Mesenchymal stem cell (in vitro differentiated cells and primary cell): ENCODE data around the gene ENTPD2.

Source experiments
- DNase-seq: peaks from one replicate; pipeline ENCODE4 v3.0.0-alpha.2; 2013
- H2AFZ ChIP-seq: one replicate; pipeline ENCODE4 v1.6.1; 2013; ENCODE audit warnings: low read depth, mild to moderate bottlenecking, control low read depth, inconsistent platforms, low read length, moderate library complexity
- H2AK5ac ChIP-seq: 2 replicates; pipeline ENCODE4 v1.6.1; 2013; ENCODE audit warnings: low read length, moderate library complexity, mild to moderate bottlenecking, inconsistent platforms; ENCODE audit not compliant: severe bottlenecking
- H2BK120ac ChIP-seq: one replicate; pipeline ENCODE4 v1.6.1; 2013; ENCODE audit warnings: low read depth, mild to moderate bottlenecking, inconsistent platforms, low read length, moderate library complexity
- H2BK12ac ChIP-seq, 2 experiments: one replicate each; pipeline ENCODE4 v1.6.1; 2013; ENCODE audit warnings: inconsistent platforms in 2 of 2, low read length in 2 of 2, mild to moderate bottlenecking in 2 of 2, moderate library complexity in 2 of 2, control low read depth in 1 of 2
- H2BK15ac ChIP-seq: one replicate; pipeline ENCODE4 v1.6.1; 2013; ENCODE audit warnings: mild to moderate bottlenecking, low read depth, inconsistent platforms; ENCODE audit not compliant: poor library complexity, severe bottlenecking
- H2BK5ac ChIP-seq: 2 replicates; pipeline ENCODE4 v1.6.1; 2013; ENCODE audit warnings: low read depth, mild to moderate bottlenecking, low read length, control low read depth, inconsistent platforms; ENCODE audit not compliant: poor library complexity, severe bottlenecking
- H3K14ac ChIP-seq, 2 experiments: one replicate each; pipeline ENCODE4 v1.6.1; 2013; ENCODE audit warnings: inconsistent platforms in 2 of 2, low read length in 2 of 2, control low read depth in 1 of 2, mild to moderate bottlenecking in 1 of 2, moderate library complexity in 1 of 2
- H3K18ac ChIP-seq, 2 experiments: one replicate each; pipeline ENCODE4 v1.6.1; 2013; ENCODE audit warnings: inconsistent platforms in 2 of 2, low read length in 2 of 2, control low read depth in 1 of 2, low read depth in 1 of 2, mild to moderate bottlenecking in 1 of 2
- H3K23ac ChIP-seq, 2 experiments: one replicate each; pipeline ENCODE4 v1.6.1; 2013; ENCODE audit warnings: inconsistent platforms in 2 of 2, low read length in 2 of 2, mild to moderate bottlenecking in 2 of 2, moderate library complexity in 2 of 2, control low read depth in 1 of 2
- H3K27ac ChIP-seq: 2 replicates; pipeline ENCODE4 v1.5.1; 2013; ENCODE audit warnings: mild to moderate bottlenecking, moderate library complexity, low read length, control low read depth, inconsistent platforms; ENCODE audit not compliant: poor library complexity, severe bottlenecking
- H3K27me3 ChIP-seq, 2 experiments: 2 replicates each; pipeline versions ENCODE4 v1.6.1 to v1.7.0; 2013; ENCODE audit warnings: low read length in 2 of 2, mild to moderate bottlenecking in 2 of 2, moderate library complexity in 2 of 2, control low read depth in 1 of 2, inconsistent platforms in 1 of 2; ENCODE audit not compliant: control insufficient read depth in 1 of 2, insufficient read depth in 1 of 2
- H3K36me3 ChIP-seq, 2 experiments: 2 replicates each; pipeline versions ENCODE4 v1.6.1 to v1.7.0; 2013; ENCODE audit warnings: low read length in 2 of 2, control low read depth in 1 of 2, inconsistent platforms in 1 of 2, low read depth in 1 of 2, mild to moderate bottlenecking in 1 of 2; ENCODE audit not compliant: insufficient read depth in 2 of 2, control insufficient read depth in 1 of 2
- H3K4ac ChIP-seq, 2 experiments: one replicate each; pipeline ENCODE4 v1.6.1; 2013; ENCODE audit warnings: inconsistent platforms in 2 of 2, low read length in 2 of 2, mild to moderate bottlenecking in 2 of 2, moderate library complexity in 2 of 2, control low read depth in 1 of 2, low read depth in 1 of 2
- H3K4me1 ChIP-seq: 2 replicates; pipeline ENCODE4 v1.6.1; 2013; ENCODE audit warnings: low read depth, low read length, control low read depth; ENCODE audit not compliant: control insufficient read depth, insufficient read depth
- H3K4me2 ChIP-seq: 2 replicates; pipeline ENCODE4 v1.6.1; 2013; ENCODE audit warnings: low read length, mild to moderate bottlenecking, inconsistent platforms; ENCODE audit not compliant: poor library complexity, severe bottlenecking
- H3K4me3 ChIP-seq, 2 experiments: 2 replicates each; pipeline versions ENCODE4 v1.5.1 to v1.7.0; 2013; ENCODE audit warnings: low read length in 2 of 2, mild to moderate bottlenecking in 2 of 2, control low read depth in 1 of 2, low read depth in 1 of 2; ENCODE audit not compliant: insufficient read depth in 1 of 2
- H3K79me1 ChIP-seq: replicated peaks from 2 replicates; pipeline ENCODE4 v1.6.1; 2013; ENCODE audit warnings: mild to moderate bottlenecking, control low read depth, low read length, inconsistent platforms; ENCODE audit not compliant: poor library complexity, severe bottlenecking
- H3K9ac ChIP-seq: 2 replicates; pipeline ENCODE4 v1.7.0; 2013; ENCODE audit warnings: mild to moderate bottlenecking, low read length, moderate library complexity
- H3K9me3 ChIP-seq: 2 replicates; pipeline ENCODE4 v1.7.0; 2013; ENCODE audit warnings: mild to moderate bottlenecking, low read length; ENCODE audit not compliant: control insufficient read depth
- H4K8ac ChIP-seq: one replicate; pipeline ENCODE4 v1.6.1; 2013; ENCODE audit warnings: inconsistent platforms, mild to moderate bottlenecking, low read length, moderate library complexity
- H4K91ac ChIP-seq: one replicate; pipeline ENCODE4 v1.6.1; 2013; ENCODE audit warnings: mild to moderate bottlenecking, low read length, inconsistent platforms
- WGBS: methylation state at CpG from one replicate; pipeline ENCODE4 v1.1.7; 2013; ENCODE audit warnings: mixed read lengths; 5-methylcytosine and 5-hydroxymethylcytosine counted together

The ENTPD2 gene

GRCh38 chr9:137077758-137078693 is 24.2 kb upstream of the ENTPD2 start:
- Histone ChIP-seq H2BK12ac (peak overlapping the region in 1 of 2 experiments; percentile 80), H4K8ac (peak overlapping the region; percentile 72), H3K36me3 (peaks cover 43 to 44% of the 10 kb centered on the region in 2 experiments)

GRCh38 chr9:137077010-137077747 is 23.3 kb upstream of the ENTPD2 start, which contains the start of gene UAP1L1:
UAP1L1 (plus strand) TSS chr9:137077517; CDS start chr9:137077533, 16 bp downstream.
- peak within 1 kb of the TSS; percentile 95 for H2BK15ac ChIP-seq
- peak within 1 kb of the TSS in 1 of 2 experiments; percentile 84 for H3K23ac ChIP-seq
- H3K9ac ChIP-seq, result peak within 1 kb of the TSS; percentile 80
- H4K8ac ChIP-seq, result peak within 1 kb of the TSS; percentile 79
- H3K14ac ChIP-seq, result peak within 1 kb of the TSS in 1 of 2 experiments; percentile 99
- peak within 1 kb of the TSS; percentile 70 to 95 for H3K4ac ChIP-seq
- H2BK12ac ChIP-seq, result peak within 1 kb of the TSS in 1 of 2 experiments; percentile 90
- peak within 1 kb of the TSS; percentile 75 to 96 for H3K18ac ChIP-seq
- H2BK120ac ChIP-seq, result peak within 1 kb of the TSS; percentile 68
- peaks cover 25% of the 10 kb centered on the region for H3K4me1 ChIP-seq
- peak within 1 kb of the TSS; percentile 76 to 88 for H3K4me3 ChIP-seq
- no peaks in the 10 kb centered on the region for H3K27me3 ChIP-seq
- H3K9me3 ChIP-seq, result no peaks in the 10 kb centered on the region
- peak within 1 kb of the TSS; percentile 56 for H2AFZ ChIP-seq
- H3K4me2 ChIP-seq, result peak within 1 kb of the TSS; percentile 92
- H3K36me3 ChIP-seq, result peaks cover 35 to 36% of the 10 kb centered on the region in 2 experiments
- H4K91ac ChIP-seq, result peak within 1 kb of the TSS; percentile 91
- no peak within 1 kb of the TSS for H2AK5ac ChIP-seq
- WGBS, result 3% methylated on average over 55 of the region's 87 CpGs
- no peak within 1 kb of the TSS for H2BK5ac ChIP-seq
- peaks cover 27% of the 10 kb centered on the region for H3K79me1 ChIP-seq
- DNase-seq, result peak; percentile 72
- no peak within 1 kb of the TSS for H3K27ac ChIP-seq

More at GRCh38 chr9:137077758-137078693, 24.2 kb upstream of the ENTPD2 start:
- Histone ChIP-seq H3K4ac (peak overlapping the region; percentile 70 to 91), H3K23ac (peak overlapping the region in 1 of 2 experiments; percentile 84), H3K4me2 (peak overlapping the region; percentile 92), H2AFZ (peak overlapping the region; percentile 56), H4K91ac (peak overlapping the region; percentile 73), H3K18ac (peak overlapping the region; percentile 75 to 96), H3K4me3 (peak overlapping the region; percentile 76 to 88), H3K14ac (peak overlapping the region in 1 of 2 experiments; percentile 99), H3K9ac (peak overlapping the region; percentile 80), H2BK120ac (peak overlapping the region; percentile 36), H2BK15ac (peak overlapping the region; percentile 65), H3K27me3 (no peaks in the 10 kb centered on the region), H3K4me1 (peaks cover 33% of the 10 kb centered on the region), H2AK5ac (no peak overlapping the region), H2BK5ac (no peak overlapping the region), H3K9me3 (no peaks in the 10 kb centered on the region), H3K27ac (no peak overlapping the region), H3K79me1 (peaks cover 27% of the 10 kb centered on the region)
- 9% methylated on average over 65 of the region's 76 CpGs for WGBS
- peak; percentile 28 for DNase-seq

GRCh38 chr9:137076636-137077009 is 22.8 kb upstream of the ENTPD2 start:
- Histone ChIP-seq H2BK12ac (peak overlapping the region in 1 of 2 experiments; percentile 90), H3K36me3 (peaks cover 29 to 31% of the 10 kb centered on the region in 2 experiments), H2BK5ac (no peak overlapping the region), H2BK15ac (peak overlapping the region; percentile 95), H3K4ac (peak overlapping the region; percentile 13 to 95), H2AK5ac (no peak overlapping the region), H3K79me1 (peaks cover 26% of the 10 kb centered on the region), H3K23ac (no peak overlapping the region), H3K9ac (peak overlapping the region; percentile 64), H4K8ac (peak overlapping the region; percentile 79), H3K27ac (no peak overlapping the region), H4K91ac (peak overlapping the region; percentile 91), H3K4me3 (peak overlapping the region; percentile 9 to 55), H3K18ac (peak overlapping the region; percentile 56 to 94), H3K9me3 (no peaks in the 10 kb centered on the region), H2AFZ (no peak overlapping the region), H2BK120ac (peak overlapping the region; percentile 68), H3K14ac (no peak overlapping the region), H3K4me1 (peaks cover 22% of the 10 kb centered on the region), H3K27me3 (no peaks in the 10 kb centered on the region), H3K4me2 (peak overlapping the region; percentile 25)
- no peak for DNase-seq
- WGBS, result 79% methylated on average over 15 of the region's 15 CpGs
